Dendritic cell treated with granulocyte-macrophage colony-stimulating factor and Interleukin-4, amounts not matched to agents 40 ng/mL and 50 ng/mL, for 4 days (primary cell): ENCODE data around the gene SETX.
A peak's percentile ranks its signal among the peaks of the same experiment; 100 is the strongest.

Source experiments
- H3K27ac Mint-ChIP-seq: one replicate; pipeline ENCODE4 v1.8.0; 2022; ENCODE audit warnings: mild to moderate bottlenecking, mixed read lengths
- H3K27me3 Mint-ChIP-seq: one replicate; pipeline ENCODE4 v1.8.0; 2022; ENCODE audit warnings: mild to moderate bottlenecking, mixed read lengths
- H3K36me3 Mint-ChIP-seq: one replicate; pipeline ENCODE4 v1.8.0; 2022; ENCODE audit warnings: low read depth, mixed read lengths
- H3K4me1 Mint-ChIP-seq: one replicate; pipeline ENCODE4 v1.8.0; 2022; ENCODE audit warnings: low read depth, mixed read lengths
- H3K4me3 Mint-ChIP-seq: one replicate; pipeline ENCODE4 v1.8.0; 2022; ENCODE audit warnings: mild to moderate bottlenecking, moderate library complexity, mixed read lengths
- H3K9me3 Mint-ChIP-seq: one replicate; pipeline ENCODE4 v1.8.0; 2022; ENCODE audit warnings: mixed read lengths
- intact Hi-C: fragments of 100-400 bp; cut with micrococcal nuclease; formaldehyde crosslinking; loops from one replicate; pipeline ENCODE4 v1.15.0; 2022

The SETX gene

GRCh38 chr9:132249690-132250089 is 105.1 kb downstream of the SETX start:
- Mint-ChIP-seq H3K4me1 (no peaks in the 10 kb centered on the region), H3K9me3 (no peaks in the 10 kb centered on the region), H3K36me3 (no peaks in the 10 kb centered on the region), H3K27me3 (peaks cover 45% of the 10 kb centered on the region), H3K27ac (no peak overlapping the region), H3K4me3 (no peak overlapping the region)
- intact Hi-C loops, result no loop called here

DNA sequence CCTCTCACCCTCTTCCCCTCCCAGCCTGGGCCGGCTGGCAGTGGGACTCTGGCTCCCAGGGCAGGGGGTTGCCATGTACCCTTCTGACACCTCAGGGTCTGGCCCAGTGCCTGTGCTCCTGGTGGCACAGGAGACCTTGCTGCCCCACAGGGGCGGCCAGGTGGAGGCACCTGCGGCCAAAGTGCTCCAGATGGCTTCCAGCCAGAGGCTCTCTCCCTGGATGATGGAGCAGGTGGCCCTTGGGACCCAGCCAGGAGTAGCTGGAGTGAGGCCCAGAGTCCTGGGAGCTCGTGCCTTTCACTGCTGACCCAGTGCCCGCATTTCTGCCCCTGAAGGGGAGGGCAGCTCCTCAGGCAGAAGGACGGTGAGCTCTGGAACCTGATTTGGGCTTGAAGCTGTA is 105.7 kb downstream of the SETX start:
- intact Hi-C loops, result no loop called here

GRCh38 chr9:132247942-132248341 is 106.8 kb downstream of the SETX start:
- no peak overlapping the region for H3K27ac Mint-ChIP-seq
- H3K4me1 Mint-ChIP-seq, result peaks cover 8% of the 10 kb centered on the region
- H3K9me3 Mint-ChIP-seq, result no peaks in the 10 kb centered on the region
- H3K36me3 Mint-ChIP-seq, result no peaks in the 10 kb centered on the region
- H3K4me3 Mint-ChIP-seq, result no peak overlapping the region
- intact Hi-C loops, result no loop called here
- peaks cover 56% of the 10 kb centered on the region for H3K27me3 Mint-ChIP-seq

More for the DNA sequence above, 105.7 kb downstream of the SETX start:
- no peaks in the 10 kb centered on the region for H3K4me1 Mint-ChIP-seq
- H3K27me3 Mint-ChIP-seq, result peaks cover 48% of the 10 kb centered on the region
- H3K9me3 Mint-ChIP-seq, result no peaks in the 10 kb centered on the region
- H3K36me3 Mint-ChIP-seq, result no peaks in the 10 kb centered on the region
- H3K4me3 Mint-ChIP-seq, result no peak overlapping the region
- H3K27ac Mint-ChIP-seq, result no peak overlapping the region

- Mint-ChIP-seq H3K9me3 (no peaks in the 10 kb centered on the region), H3K27ac (no peak overlapping the region), H3K36me3 (peaks cover 11% of the 10 kb centered on the region), H3K4me3 (no peak overlapping the region), H3K27me3 (peaks cover 59% of the 10 kb centered on the region), H3K4me1 (peaks cover 25% of the 10 kb centered on the region)
- intact Hi-C loops, result no loop called here
Observed at GRCh38 chr9:132245465-132245864, 109.3 kb downstream of the SETX start.

GRCh38 chr9:132244582-132245455 is 110.0 kb downstream of the SETX start:
- no peaks in the 10 kb centered on the region for H3K9me3 Mint-ChIP-seq
- H3K27me3 Mint-ChIP-seq, result peaks cover 59% of the 10 kb centered on the region
- H3K27ac Mint-ChIP-seq, result no peak overlapping the region
- H3K4me1 Mint-ChIP-seq, result peaks cover 31% of the 10 kb centered on the region
- H3K36me3 Mint-ChIP-seq, result peaks cover 11% of the 10 kb centered on the region
- no peak overlapping the region for H3K4me3 Mint-ChIP-seq
- intact Hi-C loops, result no loop called here

GRCh38 chr9:132243156-132244074 is 111.4 kb downstream of the SETX start:
- Mint-ChIP-seq H3K9me3 (no peaks in the 10 kb centered on the region), H3K36me3 (peaks cover 11% of the 10 kb centered on the region), H3K4me3 (no peak overlapping the region), H3K4me1 (peaks cover 46% of the 10 kb centered on the region), H3K27me3 (peaks cover 67% of the 10 kb centered on the region), H3K27ac (no peak overlapping the region)
- intact Hi-C loops, result no loop called here

DNA sequence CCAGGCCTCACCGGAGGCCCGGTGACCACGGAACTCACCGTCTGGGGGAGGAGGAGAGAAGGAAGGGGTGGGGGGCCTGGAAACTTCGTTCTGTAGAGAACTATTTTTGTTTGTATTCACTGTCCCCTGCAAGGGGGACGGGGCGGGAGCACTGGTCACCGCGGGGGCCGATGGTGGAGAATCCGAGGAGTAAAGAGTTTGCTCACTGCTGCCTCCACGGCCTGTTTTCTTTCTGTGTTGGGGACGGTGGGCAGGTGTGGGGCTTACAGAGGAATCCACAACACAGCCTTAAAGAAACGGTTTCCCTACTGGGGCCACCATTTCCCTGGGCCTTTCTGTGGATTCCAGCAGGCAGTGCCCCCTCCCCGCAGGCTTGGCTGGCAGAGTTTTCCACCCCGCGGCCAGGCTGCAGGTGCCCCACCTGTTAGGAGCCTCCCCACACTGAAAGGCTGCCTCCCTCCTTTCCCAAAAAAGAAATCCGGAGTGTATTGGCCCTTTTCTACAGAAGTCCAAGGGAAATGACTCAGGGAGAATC is 112.1 kb downstream of the SETX start:
- intact Hi-C loops, result no loop called here
- peak overlapping the region; percentile 96 for H3K4me3 Mint-ChIP-seq
- peak overlapping the region; percentile 77 for H3K27ac Mint-ChIP-seq
- H3K27me3 Mint-ChIP-seq, result peaks cover 68% of the 10 kb centered on the region
- H3K36me3 Mint-ChIP-seq, result peaks cover 11% of the 10 kb centered on the region
- peaks cover 46% of the 10 kb centered on the region for H3K4me1 Mint-ChIP-seq
- no peaks in the 10 kb centered on the region for H3K9me3 Mint-ChIP-seq

- Mint-ChIP-seq H3K27ac (peak overlapping the region; percentile 77), H3K9me3 (no peaks in the 10 kb centered on the region), H3K4me3 (peak overlapping the region; percentile 96), H3K4me1 (peaks cover 46% of the 10 kb centered on the region), H3K36me3 (peaks cover 11% of the 10 kb centered on the region), H3K27me3 (peaks cover 68% of the 10 kb centered on the region)
- intact Hi-C loops, result no loop called here
Observed at GRCh38 chr9:132241840-132242620, 112.8 kb downstream of the SETX start.

DNA sequence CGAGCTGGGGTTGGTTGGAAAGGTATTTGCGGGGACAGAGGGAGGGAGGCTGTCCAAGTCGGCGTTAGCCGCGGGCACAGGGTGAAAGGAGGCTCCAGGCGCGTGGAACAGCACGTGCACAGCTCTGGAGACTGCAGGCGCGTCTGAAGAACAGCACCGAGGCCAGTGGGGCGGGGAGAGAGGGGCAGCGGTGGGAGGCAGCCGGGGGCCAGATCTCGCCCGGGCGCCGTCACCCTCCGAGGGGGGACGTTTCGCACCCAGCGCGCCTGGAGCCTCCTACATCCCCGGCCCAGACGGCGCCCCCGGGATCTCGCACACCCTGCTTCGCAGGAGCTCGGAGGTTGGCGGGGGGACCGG is 113.3 kb downstream of the SETX start:
- H3K27ac Mint-ChIP-seq, result peak overlapping the region; percentile 68

GRCh38 chr9:132240841-132241482 is 113.8 kb downstream of the SETX start:
- H3K36me3 Mint-ChIP-seq, result peaks cover 11% of the 10 kb centered on the region
- peaks cover 63% of the 10 kb centered on the region for H3K27me3 Mint-ChIP-seq
- H3K4me1 Mint-ChIP-seq, result peaks cover 50% of the 10 kb centered on the region
- intact Hi-C loops, result no loop called here
- peak overlapping the region; percentile 83 for H3K4me3 Mint-ChIP-seq
- peak overlapping the region; percentile 68 for H3K27ac Mint-ChIP-seq
- H3K9me3 Mint-ChIP-seq, result no peaks in the 10 kb centered on the region

More for the DNA sequence above, 113.3 kb downstream of the SETX start:
- H3K27me3 Mint-ChIP-seq, result peaks cover 67% of the 10 kb centered on the region
- no peaks in the 10 kb centered on the region for H3K9me3 Mint-ChIP-seq
- peaks cover 11% of the 10 kb centered on the region for H3K36me3 Mint-ChIP-seq
- intact Hi-C loops, result no loop called here
- peak overlapping the region; percentile 83 for H3K4me3 Mint-ChIP-seq
- peaks cover 46% of the 10 kb centered on the region for H3K4me1 Mint-ChIP-seq

DNA sequence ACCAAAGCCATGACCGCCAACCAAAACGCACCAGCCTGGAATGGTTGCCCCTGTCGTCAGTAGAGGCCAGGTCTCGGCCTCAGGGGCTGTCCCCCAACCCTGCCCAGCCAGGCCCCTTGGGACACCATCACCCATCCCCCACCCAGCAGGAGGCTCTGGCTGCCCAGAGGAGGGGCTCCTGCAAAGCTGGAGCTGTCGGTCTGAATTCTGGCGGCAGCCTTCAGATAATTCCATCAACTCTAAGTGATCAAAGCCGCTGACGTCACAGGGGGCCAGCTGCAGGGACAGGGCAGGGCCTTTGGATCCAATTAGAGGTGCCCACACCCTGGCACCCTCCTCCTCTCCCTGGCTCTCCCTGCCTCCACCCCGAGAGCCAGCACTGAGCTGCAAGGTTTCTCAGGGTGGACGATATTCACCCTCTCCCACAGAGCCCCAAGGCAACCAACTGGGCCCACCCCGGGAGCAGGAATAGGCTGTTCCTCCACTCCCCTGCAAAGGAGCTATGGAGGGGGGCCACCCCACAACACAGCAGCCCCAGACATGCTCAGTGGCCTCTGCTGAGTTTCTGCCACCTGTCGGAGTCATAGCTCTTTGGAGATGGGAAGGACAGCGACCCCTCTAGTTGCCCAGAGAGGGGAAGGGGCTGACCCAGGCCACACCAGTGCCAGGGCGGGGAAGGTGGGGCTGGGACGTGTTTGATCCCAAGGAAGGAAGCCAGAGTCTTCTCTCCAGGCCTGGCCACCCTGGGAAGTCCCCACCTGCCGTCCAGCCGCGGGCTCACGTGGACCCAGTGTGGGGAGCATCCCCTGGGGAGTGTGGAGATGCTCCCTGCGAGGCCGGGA is 114.6 kb downstream of the SETX start:
- Mint-ChIP-seq H3K36me3 (peaks cover 11% of the 10 kb centered on the region), H3K27ac (peak overlapping the region; percentile 68), H3K9me3 (no peaks in the 10 kb centered on the region), H3K4me3 (peak overlapping the region; percentile 83), H3K27me3 (peaks cover 61% of the 10 kb centered on the region), H3K4me1 (peaks cover 56% of the 10 kb centered on the region)
- intact Hi-C loops, result loop anchor here (5.0 kb wide), 1 partner anchor 478 kb away; no protein-coding TSS in a partner anchor

- peak overlapping the region; percentile 49 for H3K27ac Mint-ChIP-seq
- H3K9me3 Mint-ChIP-seq, result no peaks in the 10 kb centered on the region
- no peak overlapping the region for H3K4me3 Mint-ChIP-seq
- H3K4me1 Mint-ChIP-seq, result peaks cover 56% of the 10 kb centered on the region
- intact Hi-C loops, result loop anchor here (5.0 kb wide), 1 partner anchor 477 kb away; no protein-coding TSS in a partner anchor
- peaks cover 11% of the 10 kb centered on the region for H3K36me3 Mint-ChIP-seq
- H3K27me3 Mint-ChIP-seq, result peaks cover 58% of the 10 kb centered on the region
Observed at GRCh38 chr9:132239518-132239917, 115.3 kb downstream of the SETX start.
